Measurements from ENCODE around the gene RNPEPL1.

GRCh38 chr2:240576436-240577205 lies 8.3 kb downstream of the RNPEPL1 start:
- TF ChIP-seq, protein P1, sequence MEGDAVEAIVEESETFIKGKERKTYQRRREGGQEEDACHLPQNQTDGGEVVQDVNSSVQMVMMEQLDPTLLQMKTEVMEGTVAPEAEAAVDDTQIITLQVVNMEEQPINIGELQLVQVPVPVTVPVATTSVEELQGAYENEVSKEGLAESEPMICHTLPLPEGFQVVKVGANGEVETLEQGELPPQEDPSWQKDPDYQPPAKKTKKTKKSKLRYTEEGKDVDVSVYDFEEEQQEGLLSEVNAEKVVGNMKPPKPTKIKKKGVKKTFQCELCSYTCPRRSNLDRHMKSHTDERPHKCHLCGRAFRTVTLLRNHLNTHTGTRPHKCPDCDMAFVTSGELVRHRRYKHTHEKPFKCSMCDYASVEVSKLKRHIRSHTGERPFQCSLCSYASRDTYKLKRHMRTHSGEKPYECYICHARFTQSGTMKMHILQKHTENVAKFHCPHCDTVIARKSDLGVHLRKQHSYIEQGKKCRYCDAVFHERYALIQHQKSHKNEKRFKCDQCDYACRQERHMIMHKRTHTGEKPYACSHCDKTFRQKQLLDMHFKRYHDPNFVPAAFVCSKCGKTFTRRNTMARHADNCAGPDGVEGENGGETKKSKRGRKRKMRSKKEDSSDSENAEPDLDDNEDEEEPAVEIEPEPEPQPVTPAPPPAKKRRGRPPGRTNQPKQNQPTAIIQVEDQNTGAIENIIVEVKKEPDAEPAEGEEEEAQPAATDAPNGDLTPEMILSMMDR (IDR thresholded peaks at IDR 0.05) = no peak
- no peak for TF ChIP-seq POLR2A (IDR thresholded peaks at IDR 0.05)

Measured in uterus (tissue), 2 donors.